ENCODE data around the gene FAXDC2. TPM values are rescaled to one million over a fixed set of nuclear protein-coding genes. Genes with fewer than 3 reads are reported as not detected.
A peak's percentile ranks its signal among the peaks of the same experiment; 100 is the strongest.

The FAXDC2 gene
- total and polyA plus RNA-seq, 9 donors = 15.2 to 120 (median 27.6) TPM

- Histone ChIP-seq H3K36me3 (no peaks in the 10 kb centered on the region), H3K4me1 (ENCODE audit: insufficient read depth) (peaks cover 16% of the 10 kb centered on the region), H3K27ac (peak overlapping the region in 1 of 2 donors; percentile 12), H3K9me3 (no peaks in the 10 kb centered on the region), H3K27me3 (no peaks in the 10 kb centered on the region), H3K4me3 (no peak overlapping the region)
- 43 to 51% (median 46%) methylated on average over 7 of the region's 7 CpGs for WGBS, 3 donors
- TF ChIP-seq POLR2A (IDR thresholded peaks at IDR 0.05) (no peak), EP300 (IDR thresholded peaks at IDR 0.05) (no peak), CTCF (IDR thresholded peaks at IDR 0.05) (no peak)
- no peak for DNase-seq
- intact Hi-C loops (cut with DNase I) = loop anchor here in 1 of 4 donors (5.0 kb wide), 1 partner anchor 37 kb away; the partner anchor contains the start of gene LARP1
These were observed 55.7 kb downstream of the FAXDC2 start for GRCh38 chr5:154794525-154795234.

GRCh38 chr5:154793599-154794524 lies 56.5 kb downstream of the FAXDC2 start:
- no peaks in the 10 kb centered on the region for H3K36me3 ChIP-seq
- WGBS, 3 donors = 72 to 87% (median 79%) methylated on average over 32 of the region's 32 CpGs
- H3K4me1 ChIP-seq (ENCODE audit: insufficient read depth) = peaks cover 16% of the 10 kb centered on the region

GRCh38 chr5:154791535-154791934 lies 58.9 kb downstream of the FAXDC2 start:
- Histone ChIP-seq H3K27me3 (no peaks in the 10 kb centered on the region), H3K4me3 (no peak overlapping the region), H3K4me1 (ENCODE audit: insufficient read depth) (peaks cover 27% of the 10 kb centered on the region), H3K36me3 (no peaks in the 10 kb centered on the region), H3K9me3 (no peaks in the 10 kb centered on the region), H3K27ac (no peak overlapping the region)
- no peak for DNase-seq
- intact Hi-C loops (cut with DNase I) = loop anchor here in 1 of 4 donors (5.0 kb wide), 1 partner anchor 34 kb away; the partner anchor contains the start of gene LARP1
- TF ChIP-seq CTCF (IDR thresholded peaks at IDR 0.05) = no peak
- TF ChIP-seq EP300 (IDR thresholded peaks at IDR 0.05) = no peak
- no peak for TF ChIP-seq POLR2A (IDR thresholded peaks at IDR 0.05)
- WGBS, 3 donors = 90 to 93% (median 91%) methylated on average over 3 of the region's 3 CpGs

More at GRCh38 chr5:154793599-154794524, 56.5 kb downstream of the FAXDC2 start:
- peak in 3 of 5 donors; percentile 35 to 47 (median 39) for DNase-seq
- H3K4me3 ChIP-seq = no peak overlapping the region
- no peaks in the 10 kb centered on the region for H3K9me3 ChIP-seq
- H3K27ac ChIP-seq = peak overlapping the region; percentile 42 to 53
- intact Hi-C loops (cut with DNase I) = loop anchor here in 1 of 4 donors (5.0 kb wide), 1 partner anchor 37 kb away; the partner anchor contains the start of gene LARP1
- TF ChIP-seq POLR2A (IDR thresholded peaks at IDR 0.05) (no peak), CTCF (IDR thresholded peaks at IDR 0.05) (no peak), EP300 (IDR thresholded peaks at IDR 0.05) (no peak)
- no peaks in the 10 kb centered on the region for H3K27me3 ChIP-seq

GRCh38 chr5:154788212-154788611 lies 62.2 kb downstream of the FAXDC2 start:
- H3K4me3 ChIP-seq = no peak overlapping the region
- no peak for DNase-seq
- no peaks in the 10 kb centered on the region for H3K27me3 ChIP-seq
- H3K36me3 ChIP-seq = no peaks in the 10 kb centered on the region
- peaks cover 21% of the 10 kb centered on the region for H3K4me1 ChIP-seq (ENCODE audit: insufficient read depth)
- 32 to 62% (median 37%) methylated on average over 5 of the region's 5 CpGs for WGBS, 3 donors
- H3K9me3 ChIP-seq = no peaks in the 10 kb centered on the region
- intact Hi-C loops (cut with DNase I) = no loop called here
- no peak overlapping the region for H3K27ac ChIP-seq
- TF ChIP-seq CTCF (IDR thresholded peaks at IDR 0.05) = no peak
- TF ChIP-seq EP300 (IDR thresholded peaks at IDR 0.05) = no peak
- TF ChIP-seq POLR2A (IDR thresholded peaks at IDR 0.05) = no peak

All from ovary (tissue), 9 donors.